Measurements from ENCODE around the gene RGPD8.

RGPD8 gene

DNA sequence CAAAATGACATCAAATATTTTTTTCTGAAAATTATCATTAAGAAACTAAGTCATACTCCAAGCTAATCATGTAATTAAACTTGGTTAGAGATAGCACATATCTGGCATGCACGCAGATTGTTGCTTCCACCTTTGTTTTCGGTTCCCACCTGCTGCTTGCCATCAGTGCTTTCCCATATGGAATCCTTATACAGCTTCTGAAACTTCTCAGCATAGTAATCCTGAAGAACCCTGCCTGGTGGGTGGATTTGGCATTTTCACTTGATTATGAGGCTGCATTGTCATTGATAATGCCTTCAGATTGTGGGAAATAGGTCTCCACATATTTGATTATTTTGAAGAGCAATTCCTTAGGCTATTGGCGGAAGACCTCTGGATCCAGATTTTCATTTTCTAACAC is 110.5 kb downstream of the RGPD8 start:
- DNase-seq = no peak

DNA sequence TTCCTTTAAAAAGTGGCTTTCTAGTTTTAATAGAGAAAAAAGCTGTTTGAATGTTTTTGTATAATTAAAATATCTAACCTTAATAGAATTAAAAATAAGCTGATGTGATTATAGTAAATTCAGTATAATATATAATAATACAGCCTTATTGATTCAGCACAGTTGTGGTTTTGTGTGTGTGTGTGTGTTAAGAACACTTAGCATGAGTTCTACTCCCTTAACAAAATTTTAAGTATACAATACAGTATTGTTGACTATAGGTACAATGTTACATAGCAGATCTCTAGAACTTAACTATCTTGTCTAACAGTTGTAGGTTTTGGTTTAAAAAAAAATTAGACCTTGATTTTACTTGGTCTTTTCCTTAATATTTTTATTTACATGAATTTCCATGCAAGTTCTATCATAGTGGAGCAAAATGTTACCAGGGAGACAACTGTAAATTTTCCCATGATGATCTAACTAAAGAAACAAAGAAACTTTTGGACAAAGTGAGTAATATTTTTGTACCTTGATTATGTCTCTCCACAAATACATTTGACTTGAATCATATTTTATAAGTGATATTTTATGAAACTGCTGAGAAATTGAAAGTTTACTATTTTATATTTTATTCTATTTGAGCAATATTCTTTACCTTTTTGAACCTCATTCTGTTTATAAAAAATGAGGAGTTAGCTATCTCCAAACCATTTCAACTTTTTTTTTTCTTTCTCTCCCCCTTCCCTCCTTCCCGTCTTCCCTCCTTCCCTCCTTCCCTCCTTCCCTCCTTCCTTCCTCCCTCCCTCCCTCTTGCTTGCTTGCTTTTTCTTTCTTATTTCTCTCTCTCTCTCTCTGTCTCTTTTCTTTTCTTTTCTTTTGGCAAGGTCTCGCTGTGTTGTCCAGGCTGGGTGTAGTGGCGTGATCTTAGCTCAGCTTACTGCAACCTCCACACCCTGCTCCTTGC is 111.8 kb downstream of the RGPD8 start:
- DNase-seq = no peak

Measured in activated CD4-positive, alpha-beta T cell treated with anti-CD3 and anti-CD28 coated beads, Interleukin-10, Interleukin-2, amounts not matched to agents 100 ng/mL and 50 ng/mL, durations not matched to agents 16 hours and 8 hours (primary cell).